ENCODE measurements around the gene SPATA31E1.

GRCh38 chr9:87910821-87911220 lies 28.1 kb downstream of the SPATA31E1 start:
- TF ChIP-seq SUZ12 (IDR thresholded peaks at IDR 0.05; ENCODE audit: extremely low read depth, insufficient read depth, insufficient read length) (no peak), ZNF274 (IDR thresholded peaks at IDR 0.05; ENCODE audit: low read depth, low read length) (no peak), YY1 (IDR thresholded peaks at IDR 0.05; ENCODE audit: insufficient read depth, insufficient read length) (no peak)

Data from NT2/D1 (cell line).